ENCODE data around the gene ARHGAP11A. TPM values are rescaled to one million over a fixed set of nuclear protein-coding genes. Genes with fewer than 3 reads are reported as not detected.
"Not testable (repeated sequence)": the region's sequence is repeated elsewhere in the genome, so short reads cannot be mapped to it uniquely, and the experiment has no call there.

ARHGAP11A gene
- total and polyA plus RNA-seq, 10 of the 15 experiments (the other 5 are each of a cell fraction or from before 2014, with no cell fraction given), result 12.4 to 53.6 (median 36.5) TPM

DNA sequence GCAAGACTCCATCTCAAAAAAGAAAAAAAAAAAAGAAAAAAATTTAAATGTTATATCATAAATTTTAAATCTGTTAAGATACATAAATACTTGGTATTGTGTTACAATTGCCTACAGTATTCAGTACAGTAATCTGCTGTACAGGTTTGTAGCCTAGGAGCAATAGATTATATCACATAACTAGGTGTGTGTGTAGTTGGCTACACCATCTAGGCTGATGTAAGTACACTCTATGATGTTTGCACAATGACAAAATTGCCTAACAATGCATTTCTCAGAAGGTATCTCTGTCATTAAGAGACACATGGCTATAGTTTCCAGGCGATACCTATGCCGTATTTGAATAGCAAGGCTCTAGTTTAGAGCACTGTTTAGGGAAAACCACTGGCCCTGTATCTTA is 5.8 kb upstream of the ARHGAP11A start:
- FAIRE-seq; intact Hi-C loops (cut with micrococcal nuclease; ENCODE audit: unreplicated experiment); ATAC-seq; H3K4me3 ChIP-seq; H3K4me1 ChIP-seq (ENCODE audit: control insufficient read depth, insufficient read depth, low read length); SMC1A ChIA-PET (ENCODE audit: uncharacterized antibody, unreplicated experiment); RAD21 ChIA-PET (ENCODE audit: unreplicated experiment); H3K27ac ChIP-seq (ENCODE audit: control insufficient read depth, insufficient read depth); H3K9me3 ChIP-seq (replicated peaks; ENCODE audit: control insufficient read depth, insufficient read depth, low read length); H3K27me3 ChIP-seq (replicated peaks in 1 of 2; ENCODE audit: control insufficient read depth in 2 of 2, insufficient read depth in 2 of 2, low read length in 1 of 2); H4K20me1 ChIP-seq (ENCODE audit: control insufficient read depth, insufficient read depth); H3K36me3 ChIP-seq (ENCODE audit: control insufficient read depth in 2 of 2, insufficient read depth in 2 of 2, low read length in 1 of 2); H2AFZ ChIP-seq (ENCODE audit: control insufficient read depth, low read depth, low read length); H3K79me2 ChIP-seq (ENCODE audit: control insufficient read depth, insufficient read depth, low read length); POLR2A ChIA-PET; DNase-seq (ENCODE audit: low read depth, low spot score); H3K9ac ChIP-seq (ENCODE audit: control insufficient read depth, insufficient read depth, low read length); CTCF ChIA-PET; BruUV-seq (replicated peaks); H3K4me2 ChIP-seq (ENCODE audit: control insufficient read depth, insufficient read depth): not testable (repeated sequence)
- 100% methylated on average over 2 of the region's 2 CpGs for WGBS (ENCODE audit: insufficient coverage, insufficient replicate concordance, low lambda C conversion rate, missing lambda C conversion rate)
- in situ Hi-C loops (cut with MboI), result loop anchor here (25.0 kb wide), 1 partner anchor 1272 kb away; the partner anchor contains the start of gene KLF13

DNA sequence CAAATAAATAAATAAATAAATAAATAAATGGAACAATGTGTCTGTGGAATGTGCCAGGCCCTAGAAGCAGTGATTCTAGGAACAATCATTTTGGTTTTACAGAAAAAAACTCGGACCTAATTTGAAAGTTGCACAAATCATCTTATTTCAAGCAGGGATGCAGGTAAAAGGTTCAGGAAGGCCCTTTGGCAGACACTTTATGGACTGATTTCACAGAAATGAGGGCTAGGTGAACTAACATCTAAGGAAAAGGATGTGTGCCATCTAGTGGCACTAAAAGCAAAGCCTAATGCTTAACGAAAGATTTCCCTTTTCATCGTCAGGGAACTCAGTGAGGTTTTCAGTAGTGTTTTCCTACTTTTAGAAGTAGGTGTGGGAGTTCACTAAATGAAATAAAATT is 4.6 kb upstream of the ARHGAP11A start:
- H3K4me3 ChIP-seq; H3K4me2 ChIP-seq (ENCODE audit: control insufficient read depth, insufficient read depth); H4K20me1 ChIP-seq (ENCODE audit: control insufficient read depth, insufficient read depth); H3K27me3 ChIP-seq (replicated peaks in 1 of 2; ENCODE audit: control insufficient read depth in 2 of 2, insufficient read depth in 2 of 2, low read length in 1 of 2); H3K36me3 ChIP-seq (ENCODE audit: control insufficient read depth in 2 of 2, insufficient read depth in 2 of 2, low read length in 1 of 2); H2AFZ ChIP-seq (ENCODE audit: control insufficient read depth, low read depth, low read length); H3K4me1 ChIP-seq (ENCODE audit: control insufficient read depth, insufficient read depth, low read length); H3K79me2 ChIP-seq (ENCODE audit: control insufficient read depth, insufficient read depth, low read length); H3K9ac ChIP-seq (ENCODE audit: control insufficient read depth, insufficient read depth, low read length); CTCF ChIA-PET; intact Hi-C loops (cut with micrococcal nuclease; ENCODE audit: unreplicated experiment); SMC1A ChIA-PET (ENCODE audit: uncharacterized antibody, unreplicated experiment); RAD21 ChIA-PET (ENCODE audit: unreplicated experiment); BruUV-seq (replicated peaks); H3K9me3 ChIP-seq (replicated peaks; ENCODE audit: control insufficient read depth, insufficient read depth, low read length); H3K27ac ChIP-seq (ENCODE audit: control insufficient read depth, insufficient read depth); DNase-seq (ENCODE audit: low read depth, low spot score); POLR2A ChIA-PET: not testable (repeated sequence)
- peak; percentile 93 for FAIRE-seq
- ATAC-seq, result peak; percentile 37
- in situ Hi-C loops (cut with MboI), result loop anchor here (25.0 kb wide), 1 partner anchor 1273 kb away; the partner anchor contains the start of gene KLF13
- TF ChIP-seq RAD21 (IDR thresholded peaks at IDR 0.05; ENCODE audit: insufficient read depth, low read depth, low read length), result 0 out of 2 replicates have a peak, but pooled peaks have one; percentile 23
- WGBS (ENCODE audit: insufficient coverage, insufficient replicate concordance, low lambda C conversion rate, missing lambda C conversion rate), result 0% methylated on average over 1 of the region's 3 CpGs

- Histone ChIP-seq H3K9ac (ENCODE audit: control insufficient read depth, insufficient read depth, low read length) (peak overlapping the region; percentile 53), H3K79me2 (ENCODE audit: control insufficient read depth, insufficient read depth, low read length) (peaks cover 29% of the 10 kb centered on the region), H3K27ac (ENCODE audit: control insufficient read depth, insufficient read depth) (peak overlapping the region; percentile 90), H2AFZ (ENCODE audit: control insufficient read depth, low read depth, low read length) (peak overlapping the region; percentile 69), H3K4me3 (0 out of 2 replicates have a peak overlapping the region, but pooled peaks have one; percentile 47)
- H3K4me1 ChIP-seq (ENCODE audit: control insufficient read depth, insufficient read depth, low read length); FAIRE-seq; H3K9me3 ChIP-seq (replicated peaks; ENCODE audit: control insufficient read depth, insufficient read depth, low read length); intact Hi-C loops (cut with micrococcal nuclease; ENCODE audit: unreplicated experiment); H3K36me3 ChIP-seq (ENCODE audit: control insufficient read depth in 2 of 2, insufficient read depth in 2 of 2, low read length in 1 of 2); DNase-seq (ENCODE audit: low read depth, low spot score); CTCF ChIA-PET; H3K27me3 ChIP-seq (replicated peaks in 1 of 2; ENCODE audit: control insufficient read depth in 2 of 2, insufficient read depth in 2 of 2, low read length in 1 of 2); H3K4me2 ChIP-seq (ENCODE audit: control insufficient read depth, insufficient read depth); H4K20me1 ChIP-seq (ENCODE audit: control insufficient read depth, insufficient read depth): not testable (repeated sequence)
- ATAC-seq, result peak; percentile 41
- WGBS (ENCODE audit: insufficient coverage, insufficient replicate concordance, low lambda C conversion rate, missing lambda C conversion rate), result 0% methylated on average over 11 of the region's 16 CpGs
- ChIA-PET POLR2A (interaction anchor here (0.6 kb wide), 1 partner anchor 1989 kb away, joined by 3 read pairs; the partner anchor contains the start of gene ARHGAP11B), SMC1A (ENCODE audit: uncharacterized antibody, unreplicated experiment) (interaction anchor here (0.6 kb wide), 1 partner anchor 1989 kb away, joined by 3 read pairs; the partner anchor contains the start of gene ARHGAP11B), RAD21 (ENCODE audit: unreplicated experiment) (interaction anchor here (0.6 kb wide), 1 partner anchor 1989 kb away, joined by 3 read pairs; the partner anchor contains the start of gene ARHGAP11B)
- TSS peak; percentile 96 for BruUV-seq (replicated peaks)
- in situ Hi-C loops (cut with MboI), result loop anchor here (25.0 kb wide), 1 partner anchor 1277 kb away; the partner anchor contains the start of gene KLF13
These were observed 623 bp upstream of the ARHGAP11A start for GRCh38 chr15:32614712-32615050.

- intact Hi-C loops (cut with micrococcal nuclease; ENCODE audit: unreplicated experiment); H3K36me3 ChIP-seq (ENCODE audit: control insufficient read depth in 2 of 2, insufficient read depth in 2 of 2, low read length in 1 of 2); H4K20me1 ChIP-seq (ENCODE audit: control insufficient read depth, insufficient read depth); H3K4me1 ChIP-seq (ENCODE audit: control insufficient read depth, insufficient read depth, low read length); DNase-seq (ENCODE audit: low read depth, low spot score); FAIRE-seq; SMC1A ChIA-PET (ENCODE audit: uncharacterized antibody, unreplicated experiment); CTCF ChIA-PET; RAD21 ChIA-PET (ENCODE audit: unreplicated experiment); POLR2A ChIA-PET; H3K4me2 ChIP-seq (ENCODE audit: control insufficient read depth, insufficient read depth); H3K27me3 ChIP-seq (replicated peaks in 1 of 2; ENCODE audit: control insufficient read depth in 2 of 2, insufficient read depth in 2 of 2, low read length in 1 of 2); H3K9me3 ChIP-seq (replicated peaks; ENCODE audit: control insufficient read depth, insufficient read depth, low read length): not testable (repeated sequence)
- TSS peak; percentile 92 for BruUV-seq (replicated peaks)
- ATAC-seq, result peak; percentile 30
- Histone ChIP-seq H3K27ac (ENCODE audit: control insufficient read depth, insufficient read depth) (peak overlapping the region; percentile 90), H3K79me2 (ENCODE audit: control insufficient read depth, insufficient read depth, low read length) (peaks cover 29% of the 10 kb centered on the region), H3K4me3 (peak overlapping the region; percentile 60), H3K9ac (ENCODE audit: control insufficient read depth, insufficient read depth, low read length) (peak overlapping the region; percentile 90), H2AFZ (ENCODE audit: control insufficient read depth, low read depth, low read length) (peak overlapping the region; percentile 65)
- WGBS (ENCODE audit: insufficient coverage, insufficient replicate concordance, low lambda C conversion rate, missing lambda C conversion rate), result 2% methylated on average over 15 of the region's 24 CpGs
- in situ Hi-C loops (cut with MboI), result loop anchor here (25.0 kb wide), 1 partner anchor 1279 kb away; the partner anchor contains the start of gene KLF13
These were observed 645 bp downstream of the ARHGAP11A start for GRCh38 chr15:32615871-32616426.
